Breast epithelium (tissue), 3 donors: ENCODE results near the gene PIP4K2C.

Experiments used
- POLR2A ChIP-seq: fragments of 450-650 bp; IDR thresholded peaks from one replicate; pipeline ENCODE4 v1.6.1; 2016; ENCODE audit warnings: antibody characterized with exemption, mild to moderate bottlenecking, moderate library complexity
- POLR2AphosphoS5 ChIP-seq, 3 donors: sonication (generic); formaldehyde crosslinking; IDR thresholded peaks; one replicate each; pipeline ENCODE4 v1.6.1; 2017; ENCODE audit warnings: antibody characterized with exemption in 3 of 3
- TF ChIP-seq, protein P1 (sequence below), 3 donors: fragments of 450-650 bp; IDR thresholded peaks; one replicate each; pipeline ENCODE4 v1.5.1; 2016 to 2017; ENCODE audit warnings: antibody characterized with exemption in 3 of 3, mild to moderate bottlenecking in 3 of 3, moderate library complexity in 3 of 3

DNA sequence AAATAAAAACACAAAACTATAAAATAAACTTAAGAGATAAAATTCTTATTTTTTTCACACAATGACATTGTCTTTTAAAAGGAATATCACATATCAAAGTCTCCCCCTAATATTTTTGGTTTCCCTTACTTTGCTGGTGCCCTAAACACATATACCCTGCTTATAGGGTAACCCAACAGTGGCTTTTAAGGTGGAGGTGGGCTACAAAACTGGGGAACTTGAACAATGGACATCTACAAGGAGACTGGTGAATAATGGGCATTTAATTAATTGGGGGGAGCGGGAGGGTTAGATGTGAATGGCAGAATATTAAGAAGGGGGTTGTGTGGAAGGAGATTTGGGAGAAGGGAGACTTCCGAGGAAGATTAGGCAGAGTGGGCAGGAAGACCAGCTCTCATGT, 32.4 kb downstream of the PIP4K2C start:
- TF ChIP-seq POLR2A (no peak), POLR2AphosphoS5 (IDR thresholded peaks at IDR 0.05) (no peak)
- TF ChIP-seq, protein P1, sequence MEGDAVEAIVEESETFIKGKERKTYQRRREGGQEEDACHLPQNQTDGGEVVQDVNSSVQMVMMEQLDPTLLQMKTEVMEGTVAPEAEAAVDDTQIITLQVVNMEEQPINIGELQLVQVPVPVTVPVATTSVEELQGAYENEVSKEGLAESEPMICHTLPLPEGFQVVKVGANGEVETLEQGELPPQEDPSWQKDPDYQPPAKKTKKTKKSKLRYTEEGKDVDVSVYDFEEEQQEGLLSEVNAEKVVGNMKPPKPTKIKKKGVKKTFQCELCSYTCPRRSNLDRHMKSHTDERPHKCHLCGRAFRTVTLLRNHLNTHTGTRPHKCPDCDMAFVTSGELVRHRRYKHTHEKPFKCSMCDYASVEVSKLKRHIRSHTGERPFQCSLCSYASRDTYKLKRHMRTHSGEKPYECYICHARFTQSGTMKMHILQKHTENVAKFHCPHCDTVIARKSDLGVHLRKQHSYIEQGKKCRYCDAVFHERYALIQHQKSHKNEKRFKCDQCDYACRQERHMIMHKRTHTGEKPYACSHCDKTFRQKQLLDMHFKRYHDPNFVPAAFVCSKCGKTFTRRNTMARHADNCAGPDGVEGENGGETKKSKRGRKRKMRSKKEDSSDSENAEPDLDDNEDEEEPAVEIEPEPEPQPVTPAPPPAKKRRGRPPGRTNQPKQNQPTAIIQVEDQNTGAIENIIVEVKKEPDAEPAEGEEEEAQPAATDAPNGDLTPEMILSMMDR (IDR thresholded peaks at IDR 0.05): no peak
